HepG2 (cell line): Measurements from ENCODE around the gene MITF. TPM values are rescaled to one million over a fixed set of nuclear protein-coding genes. Genes with fewer than 3 reads are reported as not detected.

Source experiments
- ATAC-seq: fragments of 200-7000 bp; cut with Tn5 transposase; 3 replicates; pipeline ENCODE4 v1.9.1; 2020; ENCODE audit warnings: mild to moderate bottlenecking, moderate library complexity
- BruUV-seq: library from RNA; stranded (reverse); fragments of 400-500 nt; replicated peaks from 2 replicates; lab custom pipeline; 2021; lab: Mats Ljungman, UMichigan
- CTCF ChIA-PET: fragments of 300-600 bp; formaldehyde crosslinking; extraction: SDS; loops from one replicate; lab custom pipeline; 2021; ENCODE audit warnings: low total read pairs, inconsistent platforms, low intra/inter-chr PET ratio; lab: Yijun Ruan, JAX
- POLR2A ChIA-PET: fragments of 350-600 bp; sonication (Branson Sonifier 250); formaldehyde crosslinking; loops from one replicate; lab custom pipeline; 2020; ENCODE audit warnings: antibody characterized with exemption, inconsistent platforms; lab: Yijun Ruan, JAX
- DNase-seq: peaks from one replicate; pipeline ENCODE4 v3.0.0-alpha.2; 2015; ENCODE audit warnings: low spot score
- FAIRE-seq: peaks from 3 replicates; lab custom pipeline; 2011; peaks lifted over from hg19 to GRCh38; lab: Jason Lieb, UNC
- H2AFZ ChIP-seq: one replicate; pipeline ENCODE4 v1.6.1; 2011; ENCODE audit warnings: low read length, inconsistent platforms
- H3K27ac ChIP-seq: fragments of 300-600 bp; 3 replicates; pipeline ENCODE4 v1.8.0; 2011; ENCODE audit warnings: mixed run types, mild to moderate bottlenecking, mixed read lengths, low read length, inconsistent platforms; ENCODE audit not compliant: insufficient read depth; ENCODE audit errors: extremely low read length
- H3K27me3 ChIP-seq, 2 experiments: fragments of 200-600 bp in 1 of 2; 2 replicates in 1 of 2; 3 replicates in 1 of 2; pipeline versions ENCODE4 v1.6.0 to v1.8.0; 2011; ENCODE audit warnings: low read length in 2 of 2, mild to moderate bottlenecking in 2 of 2, moderate library complexity in 2 of 2, inconsistent platforms in 1 of 2; ENCODE audit not compliant: insufficient read depth in 2 of 2, control insufficient read depth in 1 of 2
- H3K36me3 ChIP-seq, 2 experiments: fragments of 200-600 bp in 1 of 2; replicated peaks in 1 of 2; 2 replicates in 1 of 2; 3 replicates in 1 of 2; pipeline versions ENCODE4 v1.5.1 to v1.8.0; 2011; ENCODE audit warnings: low read length in 2 of 2, inconsistent platforms in 1 of 2; ENCODE audit not compliant: insufficient read depth in 2 of 2, control insufficient read depth in 1 of 2
- H3K4me1 ChIP-seq: 2 replicates; pipeline ENCODE4 v1.5.1; 2012; ENCODE audit warnings: low read length, inconsistent platforms; ENCODE audit not compliant: insufficient read depth
- H3K4me2 ChIP-seq: 2 replicates; pipeline ENCODE4 v1.6.0; 2011; ENCODE audit warnings: low read depth, low read length, inconsistent platforms
- H3K4me3 ChIP-seq, 3 experiments: fragments of 200-600 bp in 1 of 3; sonication (generic), shearing (Covaris generic) in 1 of 3; replicated peaks in 1 of 3; 2 replicates each; pipeline ENCODE4 v1.5.1; 2011 to 2016; ENCODE audit warnings: low read length in 3 of 3, inconsistent platforms in 2 of 3, low read depth in 2 of 3, mild to moderate bottlenecking in 2 of 3, control low read depth in 1 of 3, mixed read lengths in 1 of 3; ENCODE audit not compliant: insufficient read depth in 1 of 3
- H3K79me2 ChIP-seq: one replicate; pipeline ENCODE4 v1.6.1; 2011; ENCODE audit warnings: low read length, inconsistent platforms; ENCODE audit not compliant: insufficient read depth
- H3K9ac ChIP-seq: 2 replicates; pipeline ENCODE4 v1.6.0; 2011; ENCODE audit warnings: mild to moderate bottlenecking, low read depth, low read length, inconsistent platforms; ENCODE audit not compliant: insufficient read depth
- H3K9me3 ChIP-seq: 2 replicates; pipeline ENCODE4 v1.5.1; 2012; ENCODE audit warnings: mild to moderate bottlenecking, low read length
- H4K20me1 ChIP-seq: 2 replicates; pipeline ENCODE4 v1.6.0; 2011; ENCODE audit warnings: inconsistent platforms, mild to moderate bottlenecking, low read length, moderate library complexity; ENCODE audit not compliant: insufficient read depth
- ETV6 ChIP-seq: sonication (generic); formaldehyde crosslinking; conservative IDR thresholded peaks from 2 replicates; pipeline ENCODE4 v1.4.0; 2020; ENCODE audit warnings: missing genetic modification reagents
- FOXA1 ChIP-seq, 2 experiments: fragments of 450-650 bp in 1 of 2; sonication (generic) in 1 of 2; formaldehyde crosslinking in 1 of 2; IDR thresholded peaks; 2 replicates each; pipeline versions ENCODE4 v1.4.0 to v1.6.1; 2016 to 2020; ENCODE audit warnings: missing genetic modification reagents in 1 of 2
- HNRNPH1 ChIP-seq: fragments of 200-400 bp; formaldehyde crosslinking; optimal IDR thresholded peaks from 2 replicates; pipeline ENCODE3; 2017; ENCODE audit warnings: mild to moderate bottlenecking, low read depth, low read length
- KAT8 ChIP-seq: IDR thresholded peaks from 2 replicates; pipeline ENCODE4 v1.6.1; 2016; ENCODE audit warnings: missing genetic modification reagents, missing compliant biosample characterization
- MTA1 ChIP-seq: sonication (generic); formaldehyde crosslinking; IDR thresholded peaks from 2 replicates; pipeline ENCODE4 v1.4.0; 2020; ENCODE audit warnings: missing genetic modification reagents, mild to moderate bottlenecking, borderline replicate concordance
- REPIN1 ChIP-seq: sonication (generic); formaldehyde crosslinking; IDR thresholded peaks from 2 replicates; pipeline ENCODE4 v1.8.0; 2022; ENCODE audit warnings: missing genetic modification reagents, low read depth, mild to moderate bottlenecking, borderline replicate concordance
- U2AF2 ChIP-seq: fragments of 200-400 bp; formaldehyde crosslinking; IDR thresholded peaks from 2 replicates; pipeline ENCODE4 v1.6.1; 2017; ENCODE audit warnings: low read depth, mild to moderate bottlenecking, low read length
- ZFP36L1 ChIP-seq: sonication (generic); formaldehyde crosslinking; IDR thresholded peaks from 2 replicates; pipeline ENCODE4 v1.8.0; 2022; ENCODE audit warnings: mild to moderate bottlenecking, missing genetic modification reagents, moderate library complexity
- ZNF737 ChIP-seq: sonication (generic); formaldehyde crosslinking; IDR thresholded peaks from 2 replicates; pipeline ENCODE4 v1.5.0; 2020; ENCODE audit warnings: missing genetic modification reagents, mild to moderate bottlenecking, borderline replicate concordance
- ZNF816 ChIP-seq: sonication (generic); formaldehyde crosslinking; IDR thresholded peaks from 2 replicates; pipeline ENCODE4 v1.8.0; 2022; ENCODE audit warnings: missing genetic modification reagents, mild to moderate bottlenecking, borderline replicate concordance
- WGBS: methylation state at CpG from one replicate; pipeline ENCODE4 v1.1.6; 2017; ENCODE audit warnings: low lambda C conversion rate; 5-methylcytosine and 5-hydroxymethylcytosine counted together
- in situ Hi-C: cut with HindIII; loops from 2 replicates; pipeline ENCODE4 v1.10.0; 2017; ENCODE audit warnings: low pct_unique_long_range_greater_than_20kb; ENCODE audit not compliant: extremely low pct_ligation_motif_present
- intact Hi-C: fragments of 100-400 bp; cut with micrococcal nuclease; formaldehyde crosslinking; loops from one replicate; pipeline ENCODE4 v1.10.0; 2022; ENCODE audit not compliant: unreplicated experiment
- polyA plus RNA-seq, 8 experiments: library from polyadenylated mRNA; depleted of rRNA in 3 of 8; stranded (reverse) in 7 of 8; unstranded in 1 of 8; fragments of >200 nt; fragmentation: Illumina TruSeq in 4 of 8; extraction: Trizol in 4 of 8; gene quantifications; 2 replicates each; pipeline versions ENCODE4 v1.2.1 to v1.2.3, GENCODE V29; 2011 to 2016; ENCODE audit warnings: low read depth in 4 of 8, missing spikeins in 1 of 8, mixed read lengths in 1 of 8; ENCODE audit not compliant: insufficient read depth in 1 of 8
- total RNA-seq, 5 experiments: library from RNA; depleted of rRNA; stranded (reverse); fragments of >200 nt; fragmentation: Illumina TruSeq; extraction: Trizol; gene quantifications; 2 replicates each; pipeline ENCODE4 v1.2.3, GENCODE V29; 2016; ENCODE audit warnings: low read depth in 1 of 5
- TF ChIP-seq, protein P1 (sequence below): sonication (generic); formaldehyde crosslinking; IDR thresholded peaks from 2 replicates; pipeline ENCODE4 v1.4.0; 2020; ENCODE audit warnings: missing genetic modification reagents, borderline replicate concordance
- TF ChIP-seq, protein P2 (sequence below): sonication (generic); formaldehyde crosslinking; IDR thresholded peaks from 2 replicates; pipeline ENCODE4 v1.5.1; 2020; ENCODE audit warnings: mild to moderate bottlenecking, moderate library complexity, missing genetic modification reagents
- TF ChIP-seq, protein P3 (sequence below): sonication (generic); formaldehyde crosslinking; IDR thresholded peaks from 2 replicates; pipeline ENCODE4 v1.9.0; 2021; ENCODE audit warnings: mild to moderate bottlenecking, missing genetic modification reagents

Gene MITF
- total and polyA plus RNA-seq, 2 of the 13 experiments (the other 11 are each of a cell fraction or from before 2014, with no cell fraction given), result 0.12 to 0.38 TPM

DNA sequence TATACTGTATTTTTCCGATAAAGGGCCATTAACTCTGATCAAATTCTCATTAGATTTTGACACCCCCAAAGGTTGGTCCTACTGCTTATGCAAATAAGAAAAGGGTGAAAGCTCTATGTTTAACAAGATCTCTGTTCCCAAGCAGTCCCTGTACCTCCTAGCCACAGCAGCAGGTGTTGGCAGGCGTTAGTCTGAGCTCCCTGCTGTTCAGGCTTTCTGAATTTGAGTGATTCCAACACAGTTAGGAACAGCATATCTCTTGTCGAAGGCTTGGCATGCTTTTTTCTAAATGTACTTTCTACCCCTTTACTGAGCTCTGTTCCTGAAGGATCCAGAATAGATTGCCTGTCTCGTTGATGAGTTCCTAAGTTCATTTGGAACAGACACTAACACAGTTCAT lies 42.3 kb downstream of the MITF start:
- in situ Hi-C loops (no loop called here), intact Hi-C loops (no loop called here)
- Histone ChIP-seq H3K36me3 (no peaks in the 10 kb centered on the region), H3K4me3 (no peak overlapping the region), H4K20me1 (no peaks in the 10 kb centered on the region), H2AFZ (no peak overlapping the region), H3K4me2 (no peak overlapping the region), H3K27ac (no peak overlapping the region), H3K9me3 (no peaks in the 10 kb centered on the region), H3K9ac (no peak overlapping the region), H3K4me1 (no peaks in the 10 kb centered on the region), H3K79me2 (no peaks in the 10 kb centered on the region), H3K27me3 (no peaks in the 10 kb centered on the region)
- no TSS peak for BruUV-seq
- FAIRE-seq (no peak), ATAC-seq (no peak), DNase-seq (no peak)
- POLR2A ChIA-PET, result no interaction called here
- CTCF ChIA-PET, result no interaction called here
- WGBS, result 0% methylated on average over 4 of the region's 4 CpGs
- TF ChIP-seq, protein P1, sequence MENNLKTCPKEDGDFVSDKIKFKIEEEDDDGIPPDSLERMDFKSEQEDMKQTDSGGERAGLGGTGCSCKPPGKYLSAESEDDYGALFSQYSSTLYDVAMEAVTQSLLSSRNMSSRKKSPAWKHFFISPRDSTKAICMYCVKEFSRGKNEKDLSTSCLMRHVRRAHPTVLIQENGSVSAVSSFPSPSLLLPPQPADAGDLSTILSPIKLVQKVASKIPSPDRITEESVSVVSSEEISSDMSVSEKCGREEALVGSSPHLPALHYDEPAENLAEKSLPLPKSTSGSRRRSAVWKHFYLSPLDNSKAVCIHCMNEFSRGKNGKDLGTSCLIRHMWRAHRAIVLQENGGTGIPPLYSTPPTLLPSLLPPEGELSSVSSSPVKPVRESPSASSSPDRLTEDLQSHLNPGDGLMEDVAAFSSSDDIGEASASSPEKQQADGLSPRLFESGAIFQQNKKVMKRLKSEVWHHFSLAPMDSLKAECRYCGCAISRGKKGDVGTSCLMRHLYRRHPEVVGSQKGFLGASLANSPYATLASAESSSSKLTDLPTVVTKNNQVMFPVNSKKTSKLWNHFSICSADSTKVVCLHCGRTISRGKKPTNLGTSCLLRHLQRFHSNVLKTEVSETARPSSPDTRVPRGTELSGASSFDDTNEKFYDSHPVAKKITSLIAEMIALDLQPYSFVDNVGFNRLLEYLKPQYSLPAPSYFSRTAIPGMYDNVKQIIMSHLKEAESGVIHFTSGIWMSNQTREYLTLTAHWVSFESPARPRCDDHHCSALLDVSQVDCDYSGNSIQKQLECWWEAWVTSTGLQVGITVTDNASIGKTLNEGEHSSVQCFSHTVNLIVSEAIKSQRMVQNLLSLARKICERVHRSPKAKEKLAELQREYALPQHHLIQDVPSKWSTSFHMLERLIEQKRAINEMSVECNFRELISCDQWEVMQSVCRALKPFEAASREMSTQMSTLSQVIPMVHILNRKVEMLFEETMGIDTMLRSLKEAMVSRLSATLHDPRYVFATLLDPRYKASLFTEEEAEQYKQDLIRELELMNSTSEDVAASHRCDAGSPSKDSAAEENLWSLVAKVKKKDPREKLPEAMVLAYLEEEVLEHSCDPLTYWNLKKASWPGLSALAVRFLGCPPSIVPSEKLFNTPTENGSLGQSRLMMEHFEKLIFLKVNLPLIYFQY, result no peak
- TF ChIP-seq REPIN1 (no peak), ZNF816 (no peak), FOXA1 (IDR thresholded peaks at IDR 0.05) (no peak), FOXA1 (CRISPR knock-in tag; IDR thresholded peaks at IDR 0.05) (no peak), MTA1 (no peak), KAT8 (CRISPR knock-in tag) (no peak), ETV6 (CRISPR knock-in tag) (no peak), ZNF737 (no peak), ZFP36L1 (CRISPR knock-in tag) (no peak), U2AF2 (no peak), HNRNPH1 (no peak)
- TF ChIP-seq, protein P2, sequence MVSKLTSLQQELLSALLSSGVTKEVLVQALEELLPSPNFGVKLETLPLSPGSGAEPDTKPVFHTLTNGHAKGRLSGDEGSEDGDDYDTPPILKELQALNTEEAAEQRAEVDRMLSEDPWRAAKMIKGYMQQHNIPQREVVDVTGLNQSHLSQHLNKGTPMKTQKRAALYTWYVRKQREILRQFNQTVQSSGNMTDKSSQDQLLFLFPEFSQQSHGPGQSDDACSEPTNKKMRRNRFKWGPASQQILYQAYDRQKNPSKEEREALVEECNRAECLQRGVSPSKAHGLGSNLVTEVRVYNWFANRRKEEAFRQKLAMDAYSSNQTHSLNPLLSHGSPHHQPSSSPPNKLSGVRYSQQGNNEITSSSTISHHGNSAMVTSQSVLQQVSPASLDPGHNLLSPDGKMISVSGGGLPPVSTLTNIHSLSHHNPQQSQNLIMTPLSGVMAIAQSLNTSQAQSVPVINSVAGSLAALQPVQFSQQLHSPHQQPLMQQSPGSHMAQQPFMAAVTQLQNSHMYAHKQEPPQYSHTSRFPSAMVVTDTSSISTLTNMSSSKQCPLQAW (CRISPR knock-in tag), result no peak
- TF ChIP-seq, protein P3, sequence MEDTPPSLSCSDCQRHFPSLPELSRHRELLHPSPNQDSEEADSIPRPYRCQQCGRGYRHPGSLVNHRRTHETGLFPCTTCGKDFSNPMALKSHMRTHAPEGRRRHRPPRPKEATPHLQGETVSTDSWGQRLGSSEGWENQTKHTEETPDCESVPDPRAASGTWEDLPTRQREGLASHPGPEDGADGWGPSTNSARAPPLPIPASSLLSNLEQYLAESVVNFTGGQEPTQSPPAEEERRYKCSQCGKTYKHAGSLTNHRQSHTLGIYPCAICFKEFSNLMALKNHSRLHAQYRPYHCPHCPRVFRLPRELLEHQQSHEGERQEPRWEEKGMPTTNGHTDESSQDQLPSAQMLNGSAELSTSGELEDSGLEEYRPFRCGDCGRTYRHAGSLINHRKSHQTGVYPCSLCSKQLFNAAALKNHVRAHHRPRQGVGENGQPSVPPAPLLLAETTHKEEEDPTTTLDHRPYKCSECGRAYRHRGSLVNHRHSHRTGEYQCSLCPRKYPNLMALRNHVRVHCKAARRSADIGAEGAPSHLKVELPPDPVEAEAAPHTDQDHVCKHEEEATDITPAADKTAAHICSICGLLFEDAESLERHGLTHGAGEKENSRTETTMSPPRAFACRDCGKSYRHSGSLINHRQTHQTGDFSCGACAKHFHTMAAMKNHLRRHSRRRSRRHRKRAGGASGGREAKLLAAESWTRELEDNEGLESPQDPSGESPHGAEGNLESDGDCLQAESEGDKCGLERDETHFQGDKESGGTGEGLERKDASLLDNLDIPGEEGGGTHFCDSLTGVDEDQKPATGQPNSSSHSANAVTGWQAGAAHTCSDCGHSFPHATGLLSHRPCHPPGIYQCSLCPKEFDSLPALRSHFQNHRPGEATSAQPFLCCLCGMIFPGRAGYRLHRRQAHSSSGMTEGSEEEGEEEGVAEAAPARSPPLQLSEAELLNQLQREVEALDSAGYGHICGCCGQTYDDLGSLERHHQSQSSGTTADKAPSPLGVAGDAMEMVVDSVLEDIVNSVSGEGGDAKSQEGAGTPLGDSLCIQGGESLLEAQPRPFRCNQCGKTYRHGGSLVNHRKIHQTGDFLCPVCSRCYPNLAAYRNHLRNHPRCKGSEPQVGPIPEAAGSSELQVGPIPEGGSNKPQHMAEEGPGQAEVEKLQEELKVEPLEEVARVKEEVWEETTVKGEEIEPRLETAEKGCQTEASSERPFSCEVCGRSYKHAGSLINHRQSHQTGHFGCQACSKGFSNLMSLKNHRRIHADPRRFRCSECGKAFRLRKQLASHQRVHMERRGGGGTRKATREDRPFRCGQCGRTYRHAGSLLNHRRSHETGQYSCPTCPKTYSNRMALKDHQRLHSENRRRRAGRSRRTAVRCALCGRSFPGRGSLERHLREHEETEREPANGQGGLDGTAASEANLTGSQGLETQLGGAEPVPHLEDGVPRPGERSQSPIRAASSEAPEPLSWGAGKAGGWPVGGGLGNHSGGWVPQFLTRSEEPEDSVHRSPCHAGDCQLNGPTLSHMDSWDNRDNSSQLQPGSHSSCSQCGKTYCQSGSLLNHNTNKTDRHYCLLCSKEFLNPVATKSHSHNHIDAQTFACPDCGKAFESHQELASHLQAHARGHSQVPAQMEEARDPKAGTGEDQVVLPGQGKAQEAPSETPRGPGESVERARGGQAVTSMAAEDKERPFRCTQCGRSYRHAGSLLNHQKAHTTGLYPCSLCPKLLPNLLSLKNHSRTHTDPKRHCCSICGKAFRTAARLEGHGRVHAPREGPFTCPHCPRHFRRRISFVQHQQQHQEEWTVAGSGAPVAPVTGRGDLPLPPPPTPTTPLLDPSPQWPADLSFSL (CRISPR knock-in tag), result no peak
